GM06990 (cell line): ENCODE results near the gene KIZ.

ENCODE experiments used
- DNase-seq: peaks from one replicate; pipeline ENCODE4 v3.0.0-alpha.2; 2011; ENCODE audit not compliant: insufficient read length; ENCODE audit errors: extremely low read depth
- H3K27me3 ChIP-seq: replicated peaks from 2 replicates; pipeline ENCODE4 v1.6.0; 2011; ENCODE audit warnings: low read length; ENCODE audit not compliant: control insufficient read depth, insufficient read depth
- H3K36me3 ChIP-seq: 2 replicates; pipeline ENCODE4 v1.5.1; 2011; ENCODE audit warnings: low read length; ENCODE audit not compliant: control insufficient read depth, insufficient read depth
- H3K4me3 ChIP-seq: replicated peaks from 2 replicates; pipeline ENCODE4 v1.5.1; 2011; ENCODE audit warnings: low read depth, mild to moderate bottlenecking, control low read depth, low read length
- TF ChIP-seq, protein P1 (sequence below): IDR thresholded peaks from 2 replicates; pipeline ENCODE4 v1.5.1; 2011; ENCODE audit warnings: low read length, control low read depth, mild to moderate bottlenecking, inconsistent platforms; ENCODE audit not compliant: insufficient read depth, poor library complexity, severe bottlenecking

Gene KIZ, protein sequence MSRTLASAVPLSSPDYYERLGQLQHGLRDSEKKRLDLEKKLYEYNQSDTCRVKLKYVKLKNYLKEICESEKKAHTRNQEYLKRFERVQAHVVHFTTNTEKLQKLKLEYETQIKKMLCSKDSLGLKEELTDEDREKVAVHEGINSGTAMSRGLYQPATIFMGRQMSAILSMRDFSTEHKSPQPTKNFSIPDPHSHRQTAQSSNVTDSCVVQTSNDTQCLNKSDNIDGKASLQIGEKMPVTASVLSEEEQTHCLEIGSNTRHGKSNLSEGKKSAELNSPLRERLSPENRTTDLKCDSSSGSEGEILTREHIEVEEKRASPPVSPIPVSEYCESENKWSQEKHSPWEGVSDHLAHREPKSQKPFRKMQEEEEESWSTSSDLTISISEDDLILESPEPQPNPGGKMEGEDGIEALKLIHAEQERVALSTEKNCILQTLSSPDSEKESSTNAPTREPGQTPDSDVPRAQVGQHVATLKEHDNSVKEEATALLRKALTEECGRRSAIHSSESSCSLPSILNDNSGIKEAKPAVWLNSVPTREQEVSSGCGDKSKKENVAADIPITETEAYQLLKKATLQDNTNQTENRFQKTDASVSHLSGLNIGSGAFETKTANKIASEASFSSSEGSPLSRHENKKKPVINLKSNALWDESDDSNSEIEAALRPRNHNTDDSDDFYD

DNA sequence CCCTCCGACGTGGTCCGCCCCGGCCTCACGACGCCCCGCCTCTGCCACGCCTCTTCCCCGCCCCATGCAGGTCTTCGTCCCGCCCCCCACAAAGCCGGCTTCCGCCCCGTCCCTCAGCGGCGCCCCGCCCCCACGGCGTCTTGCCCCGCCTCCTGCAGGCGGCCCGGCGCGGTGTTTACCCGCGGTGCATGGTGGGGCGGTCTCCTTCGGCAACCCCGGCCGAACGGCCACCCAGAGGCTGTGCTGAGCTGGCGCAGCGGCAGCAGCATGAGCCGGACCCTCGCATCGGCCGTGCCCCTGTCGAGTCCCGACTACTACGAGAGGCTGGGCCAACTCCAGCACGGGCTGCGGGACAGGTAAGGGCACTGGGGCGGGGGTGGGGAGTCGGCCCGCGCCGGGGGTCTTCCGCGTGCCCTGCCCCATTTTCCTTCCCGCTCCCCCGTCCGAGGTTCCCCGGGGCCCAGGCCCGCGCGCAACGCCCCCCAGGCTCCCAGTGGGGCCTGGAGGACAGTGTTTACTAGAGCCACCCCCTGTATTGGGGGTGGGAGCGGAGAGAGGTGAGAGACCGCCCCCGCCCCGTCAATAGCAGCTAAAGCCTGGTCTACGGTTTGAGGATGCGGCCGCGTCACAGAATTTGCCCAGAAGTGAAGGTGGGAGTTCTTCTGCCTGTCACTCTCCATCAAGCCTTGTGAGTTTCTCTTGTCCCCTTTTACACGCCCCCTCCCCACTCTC is at the start of gene KIZ:
Gene KIZ (plus strand): TSS at position 234 of the 732 bp plus-strand sequence. CDS start 34 bp downstream, at position 268.
- H3K36me3 ChIP-seq, result no peaks in the 10 kb centered on the region
- TF ChIP-seq, protein P1, sequence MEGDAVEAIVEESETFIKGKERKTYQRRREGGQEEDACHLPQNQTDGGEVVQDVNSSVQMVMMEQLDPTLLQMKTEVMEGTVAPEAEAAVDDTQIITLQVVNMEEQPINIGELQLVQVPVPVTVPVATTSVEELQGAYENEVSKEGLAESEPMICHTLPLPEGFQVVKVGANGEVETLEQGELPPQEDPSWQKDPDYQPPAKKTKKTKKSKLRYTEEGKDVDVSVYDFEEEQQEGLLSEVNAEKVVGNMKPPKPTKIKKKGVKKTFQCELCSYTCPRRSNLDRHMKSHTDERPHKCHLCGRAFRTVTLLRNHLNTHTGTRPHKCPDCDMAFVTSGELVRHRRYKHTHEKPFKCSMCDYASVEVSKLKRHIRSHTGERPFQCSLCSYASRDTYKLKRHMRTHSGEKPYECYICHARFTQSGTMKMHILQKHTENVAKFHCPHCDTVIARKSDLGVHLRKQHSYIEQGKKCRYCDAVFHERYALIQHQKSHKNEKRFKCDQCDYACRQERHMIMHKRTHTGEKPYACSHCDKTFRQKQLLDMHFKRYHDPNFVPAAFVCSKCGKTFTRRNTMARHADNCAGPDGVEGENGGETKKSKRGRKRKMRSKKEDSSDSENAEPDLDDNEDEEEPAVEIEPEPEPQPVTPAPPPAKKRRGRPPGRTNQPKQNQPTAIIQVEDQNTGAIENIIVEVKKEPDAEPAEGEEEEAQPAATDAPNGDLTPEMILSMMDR, result peak; percentile 34
- no peaks in the 10 kb centered on the region for H3K27me3 ChIP-seq
- peak; percentile 95 for DNase-seq
- peak within 1 kb of the TSS; percentile 90 for H3K4me3 ChIP-seq

DNA sequence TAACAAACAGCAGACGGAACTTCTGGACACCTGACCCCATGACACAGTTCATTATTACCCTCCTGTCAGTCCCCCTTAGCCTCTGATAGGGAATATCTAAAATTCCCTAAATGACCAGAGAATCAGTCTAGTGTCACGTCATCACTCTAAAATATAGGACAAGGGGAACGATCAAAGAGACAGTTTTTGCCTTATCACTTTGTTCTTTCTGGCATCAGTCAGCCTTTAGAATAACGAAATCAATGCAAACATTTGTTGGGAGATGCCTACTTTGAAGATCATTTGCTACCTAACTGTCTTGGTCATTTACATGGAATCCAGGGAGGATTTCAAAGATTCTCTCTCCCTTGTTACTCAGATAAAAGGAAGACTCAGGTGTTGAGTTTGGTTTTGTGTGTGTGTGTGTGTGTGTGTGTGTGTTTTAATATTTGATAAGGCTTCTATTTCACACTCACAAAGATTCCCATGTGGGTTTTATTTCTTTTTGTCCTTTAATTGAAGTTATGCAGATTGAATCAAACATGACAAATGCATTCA is 48.0 kb upstream of the KIZ start:
- H3K36me3 ChIP-seq, result no peaks in the 10 kb centered on the region
- H3K4me3 ChIP-seq, result no peak overlapping the region
- no peak for DNase-seq
- TF ChIP-seq, protein P1, result no peak
- H3K27me3 ChIP-seq, result no peaks in the 10 kb centered on the region; the same call in 1 of the 2 replicates

DNA sequence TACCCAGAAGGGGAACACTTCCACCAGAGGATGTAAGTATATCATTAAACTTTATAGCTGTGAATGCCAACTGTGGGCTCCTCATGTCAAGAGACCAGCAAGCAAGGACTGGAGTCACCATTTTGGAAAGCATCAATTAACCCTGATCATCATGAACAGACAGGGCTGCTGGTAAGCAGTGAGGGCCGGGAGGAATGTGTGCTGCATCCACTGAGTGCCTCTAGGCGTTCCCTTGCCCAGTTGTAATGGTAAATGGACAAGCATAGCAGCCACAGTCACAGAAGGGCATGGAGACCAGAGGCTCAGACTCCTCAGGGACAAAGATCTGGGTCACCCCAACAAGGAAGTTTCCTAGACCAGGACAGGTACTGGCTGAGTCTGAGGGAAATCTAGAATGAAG is 43.3 kb upstream of the KIZ start:
- Histone ChIP-seq H3K27me3 (peaks cover 2% of the 10 kb centered on the region; the same call in 1 of the 2 replicates), H3K4me3 (no peak overlapping the region), H3K36me3 (no peaks in the 10 kb centered on the region)
- TF ChIP-seq, protein P1, result no peak
- no peak for DNase-seq

DNA sequence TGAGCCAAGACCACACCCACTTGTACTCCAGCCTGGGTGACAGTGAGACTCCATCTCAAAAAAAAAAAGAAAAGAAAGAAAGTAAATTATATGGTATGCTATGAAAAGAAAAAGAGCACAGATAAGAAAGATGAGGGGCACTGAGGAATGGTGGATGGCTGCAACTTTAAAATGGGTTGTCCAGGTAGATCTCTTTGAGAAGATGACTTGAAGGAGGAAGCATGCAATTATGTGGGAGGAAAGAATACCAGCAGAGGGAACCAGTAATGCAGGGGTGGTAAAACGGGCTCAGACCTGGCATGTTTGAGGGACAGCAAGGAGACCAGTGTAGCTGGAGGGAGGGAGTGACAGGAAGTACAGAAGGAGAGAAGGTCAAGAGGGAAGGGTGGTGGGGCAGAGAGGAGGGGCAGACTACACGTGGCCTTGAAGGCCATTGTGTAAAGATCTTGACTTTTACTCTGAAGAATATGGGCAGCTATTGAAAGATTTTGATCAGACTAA is 42.0 kb upstream of the KIZ start:
- H3K27me3 ChIP-seq, result peaks cover 2% of the 10 kb centered on the region; the same call in 1 of the 2 replicates

More for the DNA sequence above, 42.0 kb upstream of the KIZ start:
- DNase-seq, result no peak
- TF ChIP-seq, protein P1, result no peak
- no peaks in the 10 kb centered on the region for H3K36me3 ChIP-seq
- no peak overlapping the region for H3K4me3 ChIP-seq
